CD4-positive, CD25-positive, alpha-beta regulatory T cell (primary cell): ENCODE results near the gene FAM187B. TPM values are rescaled to one million over a fixed set of nuclear protein-coding genes. Genes with fewer than 3 reads are reported as not detected.

Experiments used
- ATAC-seq, 2 donors: fragments of 150-1000 bp; cut with Tn5 transposase; one replicate each; pipeline ENCODE4 v1.10.0; 2021; ENCODE audit warnings: low read depth in 2 of 2, moderate number of reproducible peaks in 2 of 2, moderate library complexity in 1 of 2
- DNase-seq, 3 donors: peaks; one replicate each; pipeline versions ENCODE4 v3.0.0 to v3.0.0-alpha.2; 2012 to 2022; ENCODE audit warnings: mixed read lengths in 1 of 3
- H3K27ac ChIP-seq: one replicate; pipeline ENCODE4 v1.7.0; 2013; ENCODE audit warnings: mild to moderate bottlenecking, low read length; ENCODE audit not compliant: insufficient read depth, poor library complexity, severe bottlenecking
- H3K27me3 ChIP-seq: one replicate; pipeline ENCODE4 v1.7.0; 2013; ENCODE audit warnings: low read length; ENCODE audit not compliant: control insufficient read depth, insufficient read depth
- H3K36me3 ChIP-seq: one replicate; pipeline ENCODE4 v1.7.0; 2013; ENCODE audit warnings: mild to moderate bottlenecking, low read length, moderate library complexity; ENCODE audit not compliant: control insufficient read depth, insufficient read depth
- H3K4me1 ChIP-seq: 2 replicates; pipeline ENCODE4 v1.7.0; 2013; ENCODE audit warnings: mild to moderate bottlenecking, low read length; ENCODE audit not compliant: insufficient read depth, control insufficient read depth, poor library complexity, severe bottlenecking
- H3K4me3 ChIP-seq: one replicate; pipeline ENCODE4 v1.7.0; 2013; ENCODE audit warnings: low read depth, mild to moderate bottlenecking, low read length, moderate library complexity
- H3K9me3 ChIP-seq, 2 experiments: 1 replicate in 1 of 2; 2 replicates in 1 of 2; pipeline ENCODE4 v1.7.0; 2013; ENCODE audit warnings: low read length in 2 of 2, mild to moderate bottlenecking in 1 of 2, moderate library complexity in 1 of 2; ENCODE audit not compliant: control insufficient read depth in 2 of 2
- H3K27ac Mint-ChIP-seq, 3 donors: one replicate each; pipeline ENCODE4 v1.8.0; 2020 to 2022; ENCODE audit warnings: mild to moderate bottlenecking in 3 of 3, mixed read lengths in 3 of 3, moderate library complexity in 2 of 3
- H3K27me3 Mint-ChIP-seq: one replicate; pipeline ENCODE4 v1.8.0; 2022; ENCODE audit warnings: mild to moderate bottlenecking, mixed read lengths
- H3K36me3 Mint-ChIP-seq: one replicate; pipeline ENCODE4 v1.8.0; 2020; ENCODE audit warnings: mixed read lengths
- H3K4me1 Mint-ChIP-seq, 4 donors: one replicate each; pipeline ENCODE4 v1.8.0; 2020 to 2022; ENCODE audit warnings: mixed read lengths in 4 of 4, mild to moderate bottlenecking in 1 of 4
- H3K4me3 Mint-ChIP-seq, 4 donors: one replicate each; pipeline ENCODE4 v1.8.0; 2020 to 2022; ENCODE audit warnings: mild to moderate bottlenecking in 4 of 4, mixed read lengths in 4 of 4, moderate library complexity in 3 of 4
- H3K9me3 Mint-ChIP-seq, 7 donors: one replicate each; pipeline ENCODE4 v1.8.0; 2020 to 2022; ENCODE audit warnings: mixed read lengths in 7 of 7, mild to moderate bottlenecking in 3 of 7, moderate library complexity in 2 of 7
- polyA plus RNA-seq, 4 donors: library from polyadenylated mRNA; unstranded; fragments of 300-500 nt; fragmentation: Illumina TruSeq; gene quantifications; one replicate each; pipeline ENCODE4 v1.2.3, GENCODE V29; 2021
- total RNA-seq: library from RNA; stranded (reverse); gene quantifications from one replicate; pipeline ENCODE4 v1.2.3, GENCODE V29; 2022

The FAM187B gene
- total and polyA plus RNA-seq, 5 donors from 2014 or later: not detected

GRCh38 chr19:35270381-35270811, 41.9 kb upstream of the FAM187B start:
- Mint-ChIP-seq H3K27me3 (no peaks in the 10 kb centered on the region), H3K4me1 (peaks cover 10 to 48% (median 18%) of the 10 kb centered on the region in 4 donors), H3K27ac (peak overlapping the region in 2 of 3 donors; percentile 79 to 82), H3K9me3 (no peaks in the 10 kb centered on the region), H3K36me3 (peaks cover 39% of the 10 kb centered on the region), H3K4me3 (peak overlapping the region; percentile 74 to 95 (median 82))
- no peaks in the 10 kb centered on the region for H3K9me3 ChIP-seq
- H3K27me3 ChIP-seq: no peaks in the 10 kb centered on the region
- peak overlapping the region; percentile 53 for H3K4me3 ChIP-seq
- DNase-seq (no peak), ATAC-seq (no peak)
- H3K36me3 ChIP-seq: peaks cover 39% of the 10 kb centered on the region
- peaks cover 22% of the 10 kb centered on the region for H3K4me1 ChIP-seq
- H3K27ac ChIP-seq: no peak overlapping the region

- Histone ChIP-seq H3K36me3 (peaks cover 36% of the 10 kb centered on the region), H3K27ac (peak overlapping the region; percentile 69), H3K27me3 (no peaks in the 10 kb centered on the region), H3K4me1 (peaks cover 22% of the 10 kb centered on the region), H3K9me3 (no peaks in the 10 kb centered on the region), H3K4me3 (peak overlapping the region; percentile 53)
- ATAC-seq: peak; percentile 59
- H3K27ac Mint-ChIP-seq: peak overlapping the region; percentile 71 to 82 (median 79)
- H3K27me3 Mint-ChIP-seq: no peaks in the 10 kb centered on the region
- peaks cover 40% of the 10 kb centered on the region for H3K36me3 Mint-ChIP-seq
- H3K9me3 Mint-ChIP-seq: no peaks in the 10 kb centered on the region
- peak overlapping the region in 3 of 4 donors; percentile 82 to 95 (median 86) for H3K4me3 Mint-ChIP-seq
- DNase-seq: peak; percentile 63 to 76 (median 76)
- peaks cover 10 to 55% (median 19%) of the 10 kb centered on the region in 4 donors for H3K4me1 Mint-ChIP-seq
Observed at GRCh38 chr19:35269438-35270117, 41.0 kb upstream of the FAM187B start.

GRCh38 chr19:35268536-35269437, 40.2 kb upstream of the FAM187B start, which contains the start of gene USF2:
TSS of gene USF2 (plus strand) at chr19:35268962. CDS start at chr19:35269102, 140 bp downstream.
- Mint-ChIP-seq H3K4me1 (peaks cover 6 to 52% (median 15%) of the 10 kb centered on the region in 4 donors), H3K27ac (peak within 1 kb of the TSS; percentile 86 to 99 (median 92)), H3K4me3 (peak within 1 kb of the TSS; percentile 90 to 96 (median 93)), H3K9me3 (no peaks in the 10 kb centered on the region), H3K36me3 (peaks cover 37% of the 10 kb centered on the region), H3K27me3 (no peaks in the 10 kb centered on the region)
- peaks cover 35% of the 10 kb centered on the region for H3K36me3 ChIP-seq
- no peaks in the 10 kb centered on the region for H3K27me3 ChIP-seq
- peaks cover 22% of the 10 kb centered on the region for H3K4me1 ChIP-seq
- H3K4me3 ChIP-seq: peak within 1 kb of the TSS; percentile 79
- DNase-seq (peak; percentile 62 to 83 (median 67)), ATAC-seq (peak; percentile 22 to 34)
- peak within 1 kb of the TSS; percentile 79 for H3K27ac ChIP-seq
- no peaks in the 10 kb centered on the region for H3K9me3 ChIP-seq

- H3K9me3 ChIP-seq: no peaks in the 10 kb centered on the region
- H3K27me3 Mint-ChIP-seq: no peaks in the 10 kb centered on the region
- ATAC-seq: peak; percentile 62 to 63
- no peaks in the 10 kb centered on the region for H3K27me3 ChIP-seq
- H3K4me3 Mint-ChIP-seq: peak overlapping the region; percentile 90 to 96 (median 93)
- no peaks in the 10 kb centered on the region for H3K9me3 Mint-ChIP-seq
- peaks cover 30% of the 10 kb centered on the region for H3K36me3 Mint-ChIP-seq
- H3K4me1 ChIP-seq: peaks cover 22% of the 10 kb centered on the region
- peaks cover 1 to 47% (median 13%) of the 10 kb centered on the region in 4 donors for H3K4me1 Mint-ChIP-seq
- H3K27ac ChIP-seq: peak overlapping the region; percentile 79
- peaks cover 29% of the 10 kb centered on the region for H3K36me3 ChIP-seq
- peak overlapping the region; percentile 86 to 99 (median 92) for H3K27ac Mint-ChIP-seq
- peak; percentile 65 to 83 (median 80) for DNase-seq
- H3K4me3 ChIP-seq: peak overlapping the region; percentile 79
Observed at GRCh38 chr19:35267818-35268535, 39.4 kb upstream of the FAM187B start.

GRCh38 chr19:35267353-35267817, 38.8 kb upstream of the FAM187B start:
- Mint-ChIP-seq H3K27me3 (no peaks in the 10 kb centered on the region), H3K4me1 (peaks cover 0 to 46% (median 13%) of the 10 kb centered on the region in 4 donors), H3K9me3 (no peaks in the 10 kb centered on the region), H3K4me3 (peak overlapping the region; percentile 90 to 96 (median 93)), H3K36me3 (peaks cover 30% of the 10 kb centered on the region), H3K27ac (peak overlapping the region; percentile 86 to 99 (median 92))
- DNase-seq: peak in 2 of 3 donors; percentile 18 to 24
- H3K4me3 ChIP-seq: peak overlapping the region; percentile 79
- peak overlapping the region; percentile 79 for H3K27ac ChIP-seq
- H3K36me3 ChIP-seq: peaks cover 27% of the 10 kb centered on the region
- peak; percentile 3 for ATAC-seq
- no peaks in the 10 kb centered on the region for H3K9me3 ChIP-seq
- peaks cover 22% of the 10 kb centered on the region for H3K4me1 ChIP-seq
- H3K27me3 ChIP-seq: no peaks in the 10 kb centered on the region

- peaks cover 22% of the 10 kb centered on the region for H3K4me1 ChIP-seq
- peak overlapping the region; percentile 79 for H3K27ac ChIP-seq
- Mint-ChIP-seq H3K36me3 (peaks cover 25% of the 10 kb centered on the region), H3K4me3 (peak overlapping the region; percentile 90 to 96 (median 93)), H3K4me1 (peaks cover 0 to 40% (median 11%) of the 10 kb centered on the region in 4 donors), H3K27me3 (no peaks in the 10 kb centered on the region), H3K9me3 (no peaks in the 10 kb centered on the region), H3K27ac (peak overlapping the region; percentile 91 to 92 (median 91))
- H3K27me3 ChIP-seq: no peaks in the 10 kb centered on the region
- peak overlapping the region; percentile 79 for H3K4me3 ChIP-seq
- ATAC-seq (no peak), DNase-seq (no peak)
- H3K36me3 ChIP-seq: peaks cover 21% of the 10 kb centered on the region
- H3K9me3 ChIP-seq: no peaks in the 10 kb centered on the region
Observed at GRCh38 chr19:35266520-35267352, 38.2 kb upstream of the FAM187B start.
